GM21390 (cell line): ENCODE measurements around the gene OR51E2.

Source experiments
- ATAC-seq: cut with Tn5 transposase; IDR thresholded peaks from one replicate; pipeline ENCODE4 v1.9.1; 2021; ENCODE audit not compliant: unreplicated experiment

The OR51E2 gene

DNA sequence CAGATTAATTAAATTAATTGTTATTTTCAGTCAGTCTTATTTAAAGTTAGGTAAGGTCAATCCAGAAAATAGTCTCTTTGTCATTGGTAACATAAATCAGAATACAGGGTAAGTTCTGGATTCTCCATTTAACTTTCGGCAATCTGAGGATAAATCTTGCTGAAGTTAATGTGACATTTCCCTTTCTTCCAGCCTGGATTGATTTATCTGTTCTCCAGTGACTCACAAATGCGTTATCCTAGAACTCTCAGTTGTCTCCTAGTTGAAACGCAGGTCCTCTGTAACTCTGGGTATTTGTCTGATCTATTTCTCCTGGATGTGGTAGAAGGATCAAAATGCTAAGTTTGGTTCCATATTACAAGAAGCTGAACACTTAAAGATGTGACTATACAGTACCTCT lies 32.9 kb downstream of the OR51E2 start:
- ATAC-seq, result no peak

DNA sequence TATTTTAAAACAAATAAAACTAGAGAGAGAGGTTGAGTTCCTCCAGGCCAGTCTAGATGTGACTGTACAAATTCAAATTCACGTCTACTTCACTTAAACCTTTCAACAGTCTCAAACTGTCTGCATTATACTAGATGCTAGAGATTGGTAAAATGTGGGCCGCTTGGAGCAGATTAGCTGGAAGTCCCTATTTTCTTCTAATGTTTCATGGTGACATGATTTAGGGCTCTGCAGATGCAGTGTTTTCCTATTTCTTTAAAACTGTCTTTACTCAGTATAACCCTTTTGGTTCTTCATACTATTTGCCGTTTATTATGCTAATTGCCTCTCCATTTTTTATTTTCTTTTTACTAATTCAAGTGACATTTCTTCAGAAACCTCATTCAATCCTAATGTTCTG lies 33.5 kb downstream of the OR51E2 start:
- no peak for ATAC-seq

DNA sequence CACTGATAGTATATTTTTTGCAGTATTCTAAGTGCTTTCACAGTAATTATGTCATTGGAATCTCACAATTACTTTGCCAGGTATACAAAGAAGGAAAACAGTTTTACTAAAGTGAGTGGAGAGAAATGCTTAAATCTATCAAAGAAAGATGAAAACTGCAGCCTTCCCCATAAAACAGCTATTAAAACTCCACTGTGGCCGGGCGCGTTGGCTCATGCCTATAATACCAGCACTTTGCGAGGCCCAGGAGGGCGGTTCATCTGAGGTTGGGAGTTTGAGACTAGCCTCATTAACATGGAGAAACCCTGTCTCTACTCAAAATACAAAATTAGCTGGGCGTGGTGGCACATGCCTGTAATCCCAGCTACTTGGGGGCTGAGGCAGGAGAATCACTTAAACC lies 34.8 kb downstream of the OR51E2 start:
- no peak for ATAC-seq

DNA sequence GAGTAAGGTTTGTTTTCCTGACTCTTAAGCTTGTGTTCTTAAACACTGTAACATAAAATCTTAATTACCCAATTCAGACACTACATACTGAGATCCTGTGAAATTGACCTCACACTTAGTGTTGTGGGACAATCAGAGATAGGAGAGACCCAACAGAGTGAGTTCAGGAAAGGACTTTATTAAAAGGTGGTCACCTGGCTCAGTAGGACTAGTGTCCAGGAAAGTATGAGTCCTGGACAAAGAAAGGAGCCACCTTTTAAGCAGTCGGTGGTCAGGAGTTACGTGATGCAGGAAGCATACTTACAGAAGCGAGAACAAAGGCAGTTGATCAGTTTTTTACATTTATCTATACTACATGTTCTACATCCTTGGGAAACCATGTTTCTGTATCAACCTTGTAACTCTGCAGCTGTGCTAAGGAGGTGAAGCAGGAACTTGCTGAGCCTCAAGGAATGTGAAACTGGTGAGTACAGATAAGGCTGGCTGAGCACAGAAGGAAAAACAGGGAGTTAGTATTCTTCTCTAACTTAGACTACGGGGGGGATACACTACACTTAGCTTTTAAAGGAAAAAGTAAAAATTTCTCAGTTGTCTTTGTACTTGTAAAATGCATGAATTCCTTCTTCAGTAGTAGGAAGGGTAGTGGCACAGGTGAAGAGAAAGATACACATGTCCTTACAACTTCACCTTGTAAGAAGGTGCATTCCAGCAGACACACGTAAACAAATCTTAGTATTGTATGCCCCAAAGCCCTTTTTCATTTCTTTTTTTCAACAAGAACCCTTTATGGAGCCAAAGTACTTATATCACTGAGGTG lies 38.8 kb downstream of the OR51E2 start:
- ATAC-seq, result no peak

DNA sequence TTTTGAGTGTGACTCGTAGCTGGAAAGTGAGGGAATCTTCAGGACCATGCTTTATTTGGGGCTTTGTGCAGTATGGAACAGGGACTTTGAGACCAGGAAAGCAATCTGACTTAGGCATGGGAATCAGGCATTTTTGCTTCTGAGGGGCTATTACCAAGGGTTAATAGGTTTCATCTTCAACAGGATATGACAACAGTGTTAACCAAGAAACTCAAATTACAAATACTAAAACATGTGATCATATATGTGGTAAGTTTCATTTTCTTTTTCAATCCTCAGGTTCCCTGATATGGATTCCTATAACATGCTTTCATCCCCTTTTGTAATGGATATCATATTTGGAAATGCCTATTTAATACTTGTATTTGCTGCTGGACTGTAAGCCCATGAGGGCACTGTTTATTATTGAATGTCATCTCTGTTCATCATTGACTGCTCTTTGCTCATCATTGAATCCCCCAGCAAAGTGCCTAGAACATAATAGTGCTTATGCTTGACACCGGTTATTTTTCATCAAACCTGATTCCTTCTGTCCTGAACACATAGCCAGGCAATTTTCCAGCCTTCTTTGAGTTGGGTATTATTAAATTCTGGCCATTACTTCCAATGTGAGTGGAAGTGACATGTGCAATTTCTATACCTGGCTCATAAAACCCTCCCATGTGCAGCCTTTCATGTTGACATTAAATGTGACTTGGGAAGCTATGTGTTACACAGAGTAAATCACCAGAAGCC lies 42.9 kb downstream of the OR51E2 start:
- no peak for ATAC-seq

DNA sequence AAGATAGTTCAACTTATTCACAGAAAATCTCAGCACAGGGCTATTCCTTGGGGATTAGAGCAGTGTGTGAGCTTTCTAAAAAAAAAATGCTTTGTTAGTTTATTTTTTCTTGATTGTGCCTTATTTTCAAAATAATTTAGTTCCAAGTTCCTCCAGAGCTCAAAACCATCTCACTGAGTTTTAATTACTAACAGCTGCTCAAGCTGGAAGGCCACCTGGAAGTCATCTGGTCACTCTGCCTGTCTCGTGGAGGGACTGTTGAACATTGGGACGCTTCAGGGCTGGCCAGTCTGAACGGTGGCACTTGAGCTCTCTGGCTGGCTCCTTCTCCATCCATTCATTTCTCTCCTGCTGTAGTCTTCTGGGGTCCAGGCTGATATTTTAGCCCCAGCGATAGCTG lies 49.9 kb downstream of the OR51E2 start:
- ATAC-seq, result no peak

DNA sequence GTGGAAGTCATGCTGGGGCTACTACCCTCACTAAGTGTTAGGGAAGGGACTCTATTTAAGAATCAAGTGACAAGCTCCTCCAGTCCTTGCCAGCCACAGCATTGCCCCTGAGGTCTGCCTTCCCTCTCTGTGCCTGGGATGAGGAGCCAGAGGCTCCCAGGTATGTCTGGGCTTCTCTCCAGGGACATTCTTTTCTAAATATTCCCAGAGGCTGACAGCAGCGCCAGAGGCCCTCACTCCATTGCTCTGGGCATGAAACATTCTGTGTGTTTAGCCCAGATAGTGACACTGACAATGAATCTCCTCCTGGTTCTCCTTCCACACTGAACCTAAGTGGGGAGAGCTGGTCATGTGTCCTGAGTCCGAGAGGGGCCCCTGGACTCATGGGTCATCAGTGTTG lies 51.7 kb downstream of the OR51E2 start:
- no peak for ATAC-seq

DNA sequence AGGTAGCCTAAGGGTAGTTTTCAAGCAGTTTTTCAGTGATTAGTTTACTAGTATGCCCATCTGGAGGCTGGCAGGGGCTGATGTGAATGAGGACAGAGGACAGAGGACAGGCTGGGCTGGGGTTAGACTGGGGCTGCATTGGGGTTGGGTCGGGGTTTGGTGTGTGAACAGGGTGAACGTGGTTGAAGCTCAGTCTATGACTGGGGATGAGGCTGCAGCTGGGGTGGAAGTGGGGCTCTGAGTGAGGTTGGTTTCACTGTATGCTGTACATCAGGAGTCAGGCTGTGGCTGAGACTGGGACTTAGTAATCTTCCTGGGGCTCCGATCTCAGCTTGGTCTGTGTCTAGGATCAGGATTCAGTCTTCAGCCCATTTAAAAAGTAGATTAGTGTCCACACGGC lies 53.4 kb downstream of the OR51E2 start:
- no peak for ATAC-seq

DNA sequence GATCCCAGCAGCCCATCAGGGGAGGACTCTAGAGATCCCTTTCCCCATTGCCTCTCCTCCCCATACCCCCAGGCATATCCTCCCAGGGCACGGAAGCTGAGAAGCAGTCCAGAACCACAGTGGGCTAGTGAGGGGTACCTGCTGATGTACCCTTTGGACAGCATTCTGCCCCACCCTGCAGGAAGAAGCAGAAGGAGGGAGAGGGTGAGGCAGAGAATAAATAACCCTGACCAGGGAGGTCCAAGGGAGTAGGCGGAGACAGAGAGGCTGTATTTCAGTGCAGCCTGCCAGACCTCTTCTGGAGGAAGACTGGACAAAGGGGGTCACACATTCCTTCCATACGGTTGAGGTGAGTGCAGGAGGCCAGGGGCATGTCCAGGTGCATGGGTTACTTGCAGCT lies 54.0 kb downstream of the OR51E2 start, which contains the start of gene OR51E1:
Gene OR51E1 (plus strand): TSS at position 301 of the 400 bp plus-strand sequence. CDS start 8,545 bp downstream, outside the sequence.
- ATAC-seq, result no peak

DNA sequence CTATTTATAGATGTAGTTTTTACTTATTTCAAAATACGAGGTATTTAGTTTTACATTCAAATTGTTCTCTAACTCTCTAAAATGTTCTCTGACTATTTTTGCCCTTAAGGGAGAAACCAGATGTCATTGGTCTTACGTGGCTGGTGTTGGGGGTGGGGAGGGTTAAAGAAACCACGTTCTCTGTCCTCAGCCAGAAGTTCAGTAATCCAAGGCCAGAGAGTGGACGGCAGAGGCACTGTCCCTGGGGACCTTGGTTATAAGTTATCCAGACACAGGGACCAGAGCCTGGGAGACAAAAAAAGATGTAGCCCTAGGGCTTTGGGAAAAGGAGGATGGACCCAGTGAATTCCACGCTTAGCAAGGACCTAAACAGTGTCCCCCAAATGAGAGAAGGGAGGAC lies 54.6 kb downstream of the OR51E2 start:
- ATAC-seq, result no peak

DNA sequence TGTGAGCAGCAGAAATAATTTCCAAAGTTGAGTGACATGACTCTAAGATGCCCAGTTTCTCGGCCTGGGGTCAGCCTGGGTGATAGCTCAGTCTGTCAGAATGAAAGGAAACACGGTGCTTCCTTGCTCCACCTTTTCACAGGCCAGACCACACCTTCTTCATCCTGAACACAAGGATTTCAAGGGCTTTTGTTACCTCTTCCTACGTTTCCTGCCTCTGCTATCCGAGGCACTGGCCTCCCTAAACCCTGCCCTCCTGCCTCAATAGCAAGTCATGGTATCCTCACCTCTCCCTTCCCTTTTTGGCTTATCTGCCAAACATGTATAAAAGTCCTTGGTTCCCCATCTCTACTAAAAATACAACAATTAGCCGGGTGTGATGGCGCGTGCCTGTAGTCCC lies 55.6 kb downstream of the OR51E2 start:
- no peak for ATAC-seq

DNA sequence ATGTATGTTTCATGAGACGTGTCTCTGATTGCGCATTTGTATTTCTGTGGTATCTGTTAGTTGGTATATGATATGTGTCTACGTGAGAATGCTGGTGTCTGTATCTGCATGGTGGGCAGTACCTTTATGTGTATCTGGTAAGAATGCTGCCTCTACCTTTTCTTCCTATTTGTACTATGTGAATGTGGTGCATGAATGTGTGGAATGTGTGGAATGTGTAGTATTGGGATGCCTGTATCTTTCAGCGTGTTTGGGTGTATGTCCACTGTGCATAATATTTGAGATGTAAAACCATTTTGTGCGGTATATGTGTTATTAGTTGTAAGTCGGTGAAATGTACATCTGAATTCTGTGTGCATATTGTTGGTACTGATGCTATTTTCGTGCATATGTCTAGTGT lies 56.2 kb downstream of the OR51E2 start:
- no peak for ATAC-seq

DNA sequence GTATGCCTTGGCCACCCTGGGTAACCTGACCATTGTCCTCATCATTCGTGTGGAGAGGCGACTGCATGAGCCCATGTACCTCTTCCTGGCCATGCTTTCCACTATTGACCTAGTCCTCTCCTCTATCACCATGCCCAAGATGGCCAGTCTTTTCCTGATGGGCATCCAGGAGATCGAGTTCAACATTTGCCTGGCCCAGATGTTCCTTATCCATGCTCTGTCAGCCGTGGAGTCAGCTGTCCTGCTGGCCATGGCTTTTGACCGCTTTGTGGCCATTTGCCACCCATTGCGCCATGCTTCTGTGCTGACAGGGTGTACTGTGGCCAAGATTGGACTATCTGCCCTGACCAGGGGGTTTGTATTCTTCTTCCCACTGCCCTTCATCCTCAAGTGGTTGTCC lies 57.7 kb downstream of the OR51E2 start:
- no peak for ATAC-seq

DNA sequence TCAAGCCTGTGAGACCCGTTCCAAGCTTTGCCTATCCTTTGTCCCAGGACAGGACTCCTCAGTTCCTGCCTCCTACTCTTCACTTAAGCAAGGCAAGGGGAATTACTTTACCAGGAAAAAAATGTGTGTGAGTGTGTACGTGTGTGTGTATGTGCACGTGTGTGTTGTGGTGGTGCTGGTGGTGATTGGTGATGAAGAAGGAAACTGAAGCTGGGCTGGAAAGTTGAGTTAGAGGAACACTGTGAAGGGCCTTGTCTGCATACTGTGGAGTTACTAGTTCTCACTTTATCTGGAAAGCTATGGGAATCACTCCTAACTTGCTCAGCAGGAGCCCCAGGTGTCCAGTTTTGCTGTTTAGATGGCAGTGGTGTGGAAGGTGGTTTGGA lies 60.0 kb downstream of the OR51E2 start:
- ATAC-seq, result no peak

DNA sequence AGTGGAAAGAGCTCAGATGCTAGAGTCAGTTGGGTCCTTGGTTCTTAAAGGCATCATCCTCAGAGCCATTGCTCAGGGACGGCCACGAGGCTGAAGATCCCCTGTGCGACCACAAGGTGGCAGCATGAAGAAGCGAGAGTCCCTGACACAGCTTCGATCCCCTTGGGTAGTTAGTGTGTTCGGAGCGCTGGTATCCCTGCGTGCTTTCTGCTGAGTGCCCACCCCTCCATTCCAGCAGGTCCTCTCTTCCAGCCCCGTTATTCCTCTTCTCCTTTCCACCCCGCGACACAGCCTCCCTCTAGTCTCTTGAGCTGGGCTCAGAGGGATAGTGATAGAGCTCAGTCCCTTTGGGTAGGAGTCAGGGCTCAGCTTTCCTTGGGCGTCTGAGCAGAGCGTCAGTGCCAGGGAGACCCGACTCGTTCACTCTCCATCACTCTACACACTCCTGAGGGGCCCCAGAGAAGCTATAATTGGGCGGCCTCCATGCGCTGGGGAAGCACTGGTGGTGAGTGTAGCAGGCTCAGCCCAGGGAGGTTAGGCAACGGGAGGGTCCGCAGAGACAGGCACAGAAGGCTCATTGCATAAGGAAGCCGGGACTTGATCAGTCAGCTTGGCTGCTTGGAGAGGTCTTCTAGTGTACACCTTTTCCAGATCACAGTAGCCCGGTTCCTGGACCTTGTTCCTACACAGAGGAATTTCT lies 60.5 kb downstream of the OR51E2 start, which contains the start of gene OR51D1:
Gene OR51D1 (plus strand): TSS at position 516 of the 700 bp plus-strand sequence. CDS start 2,314 bp downstream, outside the sequence.
- peak; percentile 96 for ATAC-seq

DNA sequence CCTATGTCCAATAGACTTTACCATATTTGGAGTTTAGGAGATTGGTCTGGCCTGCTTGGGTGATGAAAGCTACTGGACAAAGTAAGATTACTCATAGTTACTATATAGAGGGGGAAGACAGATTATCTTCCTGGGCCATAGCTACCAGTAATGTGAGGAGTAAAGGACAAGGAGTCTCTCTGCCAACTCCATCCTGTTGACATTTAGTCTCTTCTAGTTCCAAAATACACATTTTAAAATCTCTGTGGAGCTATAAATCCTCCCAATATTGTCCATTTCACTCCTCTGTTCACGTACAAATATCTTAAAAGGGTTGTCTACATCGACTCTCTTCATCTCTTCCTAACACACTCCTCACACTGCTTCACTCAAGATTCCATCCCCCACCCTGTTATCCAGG lies 61.5 kb downstream of the OR51E2 start:
- ATAC-seq, result no peak
